Sigmoid colon (tissue), 7 donors: ENCODE measurements around the gene CHRM5. TPM values are rescaled to one million over a fixed set of nuclear protein-coding genes. Genes with fewer than 3 reads are reported as not detected.
A peak's percentile ranks its signal among the peaks of the same experiment; 100 is the strongest.

ENCODE experiments used
- DNase-seq: peaks from one replicate; pipeline ENCODE4 v3.0.0-alpha.2; 2019
- H3K27ac ChIP-seq, 4 donors: fragments of 200-600 bp; sonication (generic); one replicate each; pipeline ENCODE4 v1.5.1; 2016 to 2019; ENCODE audit warnings: mild to moderate bottlenecking in 1 of 4
- H3K27me3 ChIP-seq, 3 donors: fragments of 200-600 bp; sonication (generic); one replicate each; pipeline ENCODE4 v1.5.1; 2019; ENCODE audit warnings: mild to moderate bottlenecking in 1 of 3
- H3K36me3 ChIP-seq, 4 donors: fragments of 200-600 bp; sonication (generic); one replicate each; pipeline ENCODE4 v1.5.1; 2016 to 2019
- H3K4me1 ChIP-seq, 4 donors: fragments of 200-600 bp; sonication (generic); one replicate each; pipeline ENCODE4 v1.5.1; 2017 to 2019
- H3K4me3 ChIP-seq, 4 donors: fragments of 200-600 bp; sonication (generic); one replicate each; pipeline ENCODE4 v1.5.1; 2017 to 2019; ENCODE audit warnings: mild to moderate bottlenecking in 2 of 4, moderate library complexity in 1 of 4
- H3K9me3 ChIP-seq, 4 donors: fragments of 200-600 bp in 3 of 4; sonication (generic) in 3 of 4; one replicate each; pipeline versions ENCODE4 v1.5.1 to v1.6.1; 2013 to 2019
- EP300 ChIP-seq, 4 donors: sonication (generic); formaldehyde crosslinking; IDR thresholded peaks; one replicate each; pipeline ENCODE4 v1.6.1; 2017; ENCODE audit warnings: antibody characterized with exemption in 4 of 4
- POLR2A ChIP-seq, 2 donors: fragments of 450-650 bp; IDR thresholded peaks; one replicate each; pipeline ENCODE4 v1.6.1; 2016; ENCODE audit warnings: antibody characterized with exemption in 2 of 2, mild to moderate bottlenecking in 2 of 2, moderate library complexity in 2 of 2
- POLR2AphosphoS5 ChIP-seq, 4 donors: sonication (generic); formaldehyde crosslinking; IDR thresholded peaks; one replicate each; pipeline ENCODE4 v1.6.1; 2017; ENCODE audit warnings: antibody characterized with exemption in 4 of 4
- WGBS, 2 donors: extraction: QIAGEN DNeasy Blood & Tissue Kit; methylation state at CpG; one replicate each; pipeline ENCODE4 v1.1.7; 2013; 5-methylcytosine and 5-hydroxymethylcytosine counted together
- intact Hi-C: fragments of 100-400 bp; cut with DNase I; formaldehyde crosslinking; loops from one replicate; pipeline ENCODE4 v1.15.1; 2023
- polyA plus RNA-seq, 3 donors: library from polyadenylated mRNA; stranded (reverse); fragments of 200-250 nt; gene quantifications; one replicate each; pipeline ENCODE4 v1.2.3, GENCODE V29; 2013
- total RNA-seq, 4 donors: library from RNA; depleted of rRNA; stranded (reverse); fragments of >200 nt; gene quantifications; one replicate each; pipeline ENCODE4 v1.1.0, GENCODE V29; 2016
- TF ChIP-seq, protein P1 (sequence below), 4 experiments: fragments of 450-650 bp in 3 of 4; fragments of 200-600 bp in 1 of 4; IDR thresholded peaks; one replicate each; pipeline ENCODE4 v1.5.1; 2016 to 2019; ENCODE audit warnings: antibody characterized with exemption in 4 of 4, mild to moderate bottlenecking in 3 of 4, moderate library complexity in 2 of 4
- donor health status: healthy with polysubstance abuse.
- donor health status: Bipolar disorder and iron deficiency.
- donor health status: healthy.

CHRM5 gene
- total and polyA plus RNA-seq, 7 donors = 0.01 TPM; not detected in 6

DNA sequence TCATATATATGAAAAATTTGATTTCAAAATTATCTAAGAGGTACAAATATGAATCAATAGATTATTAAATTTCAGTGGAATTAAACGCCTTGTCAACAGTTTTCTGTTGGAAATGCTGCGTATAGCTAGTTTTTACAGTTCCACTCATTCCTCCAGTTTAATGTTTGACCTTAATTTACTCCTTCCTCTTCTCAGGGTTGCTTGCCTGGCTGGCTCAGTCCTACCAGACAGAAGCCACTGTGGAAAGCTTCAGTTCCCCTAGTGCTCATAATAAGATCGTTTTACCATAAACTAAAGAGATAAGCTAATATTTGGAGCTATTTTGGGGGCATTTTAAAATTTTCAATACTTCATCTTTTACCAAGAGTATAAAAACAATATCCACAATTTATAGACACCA lies 110.6 kb downstream of the CHRM5 start:
- H3K27me3 ChIP-seq = no peaks in the 10 kb centered on the region
- no peak overlapping the region for H3K4me3 ChIP-seq
- TF ChIP-seq POLR2A (IDR thresholded peaks at IDR 0.05) (no peak), EP300 (IDR thresholded peaks at IDR 0.05) (no peak), POLR2AphosphoS5 (IDR thresholded peaks at IDR 0.05) (no peak)
- TF ChIP-seq, protein P1, sequence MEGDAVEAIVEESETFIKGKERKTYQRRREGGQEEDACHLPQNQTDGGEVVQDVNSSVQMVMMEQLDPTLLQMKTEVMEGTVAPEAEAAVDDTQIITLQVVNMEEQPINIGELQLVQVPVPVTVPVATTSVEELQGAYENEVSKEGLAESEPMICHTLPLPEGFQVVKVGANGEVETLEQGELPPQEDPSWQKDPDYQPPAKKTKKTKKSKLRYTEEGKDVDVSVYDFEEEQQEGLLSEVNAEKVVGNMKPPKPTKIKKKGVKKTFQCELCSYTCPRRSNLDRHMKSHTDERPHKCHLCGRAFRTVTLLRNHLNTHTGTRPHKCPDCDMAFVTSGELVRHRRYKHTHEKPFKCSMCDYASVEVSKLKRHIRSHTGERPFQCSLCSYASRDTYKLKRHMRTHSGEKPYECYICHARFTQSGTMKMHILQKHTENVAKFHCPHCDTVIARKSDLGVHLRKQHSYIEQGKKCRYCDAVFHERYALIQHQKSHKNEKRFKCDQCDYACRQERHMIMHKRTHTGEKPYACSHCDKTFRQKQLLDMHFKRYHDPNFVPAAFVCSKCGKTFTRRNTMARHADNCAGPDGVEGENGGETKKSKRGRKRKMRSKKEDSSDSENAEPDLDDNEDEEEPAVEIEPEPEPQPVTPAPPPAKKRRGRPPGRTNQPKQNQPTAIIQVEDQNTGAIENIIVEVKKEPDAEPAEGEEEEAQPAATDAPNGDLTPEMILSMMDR (IDR thresholded peaks at IDR 0.05) = no peak
- H3K36me3 ChIP-seq = peaks cover 0 to 16% (median 0%) of the 10 kb centered on the region in 4 donors
- no peaks in the 10 kb centered on the region for H3K9me3 ChIP-seq
- WGBS, 2 donors = 19 to 66% methylated on average over 3 of the region's 3 CpGs
- H3K4me1 ChIP-seq = peaks cover 0 to 6% (median 3%) of the 10 kb centered on the region in 4 donors
- H3K27ac ChIP-seq = no peak overlapping the region
- intact Hi-C loops = no loop called here
- DNase-seq = no peak

DNA sequence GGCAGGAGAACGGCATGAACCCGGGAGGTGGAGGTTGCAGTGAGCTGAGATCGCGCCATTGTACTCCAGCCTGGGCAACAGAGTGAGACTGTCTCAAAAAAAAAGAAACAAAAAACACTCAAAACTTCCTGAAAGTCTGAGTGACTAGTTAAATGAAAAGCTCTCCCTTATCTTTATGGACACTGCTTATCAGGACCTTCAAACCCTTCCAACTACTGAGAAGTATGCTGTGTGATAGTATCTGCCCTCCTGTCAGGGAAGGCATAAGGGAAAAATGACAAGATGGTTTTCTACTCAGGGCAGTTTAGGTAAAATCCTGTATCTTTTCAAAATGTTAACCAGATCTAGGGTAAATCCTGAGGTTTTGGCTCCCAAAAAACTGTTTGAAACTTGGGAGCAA lies 111.6 kb downstream of the CHRM5 start:
- Histone ChIP-seq H3K4me3 (no peak overlapping the region), H3K4me1 (peaks cover 0 to 15% (median 6%) of the 10 kb centered on the region in 4 donors), H3K27ac (no peak overlapping the region), H3K9me3 (no peaks in the 10 kb centered on the region), H3K36me3 (peaks cover 0 to 18% (median 0%) of the 10 kb centered on the region in 4 donors), H3K27me3 (no peaks in the 10 kb centered on the region)
- WGBS, 2 donors = 28 to 82% methylated on average over 4 of the region's 4 CpGs
- intact Hi-C loops = no loop called here
- TF ChIP-seq POLR2AphosphoS5 (IDR thresholded peaks at IDR 0.05) = no peak
- no peak for DNase-seq

DNA sequence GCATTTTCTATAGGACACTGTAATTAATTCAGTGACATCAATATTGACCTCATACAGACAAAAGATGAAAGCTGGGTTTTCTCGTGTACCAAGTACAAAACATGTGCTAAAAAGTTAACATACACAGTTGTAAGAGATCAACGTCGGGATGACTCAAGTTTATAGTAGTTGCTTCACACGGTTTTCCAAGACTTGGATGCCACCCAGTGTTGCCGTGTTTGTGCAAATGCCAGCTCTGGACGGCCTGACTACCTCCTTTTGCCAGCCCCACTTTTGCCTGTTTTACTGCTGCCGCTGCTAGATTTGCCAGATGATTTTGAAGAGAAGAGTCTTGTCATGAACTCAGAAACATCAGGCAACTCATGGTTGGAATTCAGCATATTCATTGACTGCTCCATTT lies 115.8 kb downstream of the CHRM5 start:
- no peaks in the 10 kb centered on the region for H3K27me3 ChIP-seq
- peaks cover 0 to 52% (median 12%) of the 10 kb centered on the region in 4 donors for H3K36me3 ChIP-seq
- H3K4me1 ChIP-seq = peaks cover 0 to 15% (median 6%) of the 10 kb centered on the region in 4 donors
- H3K4me3 ChIP-seq = no peak overlapping the region
- DNase-seq = peak; percentile 85
- TF ChIP-seq, protein P1 (IDR thresholded peaks at IDR 0.05) = no peak
- peak in 2 of 4 donors; percentile 13 to 21 for TF ChIP-seq POLR2AphosphoS5 (IDR thresholded peaks at IDR 0.05)
- WGBS, 2 donors = 20 to 68% methylated on average over 7 of the region's 7 CpGs
- peak overlapping the region in 3 of 4 donors; percentile 56 to 69 (median 62) for H3K27ac ChIP-seq
- intact Hi-C loops = loop anchor here (2.0 kb wide), 1 partner anchor 17 kb away; the partner anchor contains the start of gene EMC7
- H3K9me3 ChIP-seq = no peaks in the 10 kb centered on the region

GRCh38 chr15:34085746-34086145 lies 117.4 kb downstream of the CHRM5 start:
- TF ChIP-seq EP300 (IDR thresholded peaks at IDR 0.05) (no peak), POLR2A (IDR thresholded peaks at IDR 0.05) (no peak), POLR2AphosphoS5 (IDR thresholded peaks at IDR 0.05) (no peak)
- TF ChIP-seq, protein P1 (IDR thresholded peaks at IDR 0.05) = no peak
- Histone ChIP-seq H3K9me3 (no peaks in the 10 kb centered on the region), H3K4me1 (peaks cover 0 to 15% (median 6%) of the 10 kb centered on the region in 4 donors), H3K27ac (no peak overlapping the region), H3K36me3 (peaks cover 4 to 67% (median 16%) of the 10 kb centered on the region in 4 donors), H3K27me3 (no peaks in the 10 kb centered on the region), H3K4me3 (no peak overlapping the region)
- intact Hi-C loops = loop anchor here (2.0 kb wide), 1 partner anchor 15 kb away; the partner anchor contains the start of gene EMC7
- 73 to 78% methylated on average over 2 of the region's 2 CpGs for WGBS, 2 donors
- no peak for DNase-seq

GRCh38 chr15:34099914-34100313 lies 131.6 kb downstream of the CHRM5 start:
- TF ChIP-seq, protein P1 (IDR thresholded peaks at IDR 0.05) = no peak
- TF ChIP-seq POLR2AphosphoS5 (IDR thresholded peaks at IDR 0.05) (no peak), EP300 (IDR thresholded peaks at IDR 0.05) (no peak), POLR2A (IDR thresholded peaks at IDR 0.05) (no peak)
- 95 to 97% methylated on average over 5 of the region's 5 CpGs for WGBS, 2 donors

More at GRCh38 chr15:34099914-34100313, 131.6 kb downstream of the CHRM5 start:
- DNase-seq = no peak
- no peak overlapping the region for H3K4me3 ChIP-seq
- no peaks in the 10 kb centered on the region for H3K27me3 ChIP-seq
- H3K9me3 ChIP-seq = no peaks in the 10 kb centered on the region
- peaks cover 4 to 30% (median 24%) of the 10 kb centered on the region in 4 donors for H3K4me1 ChIP-seq
- peaks cover 0 to 12% (median 1%) of the 10 kb centered on the region in 4 donors for H3K36me3 ChIP-seq
- intact Hi-C loops = loop anchor here (2.0 to 10.0 kb wide), 4 partner anchors 15 to 485 kb away; partner anchors contain the start of genes GOLGA8B, KATNBL1, NOP10 and NUTM1
- H3K27ac ChIP-seq = no peak overlapping the region
